Colonic mucosa (tissue), 4 donors: Measurements from ENCODE around the gene R3HDM2. TPM values are rescaled to one million over a fixed set of nuclear protein-coding genes. Genes with fewer than 3 reads are reported as not detected.

Experiments used
- DNase-seq: peaks from one replicate; pipeline ENCODE4 v3.0.0-alpha.2; 2020
- H3K27ac ChIP-seq: fragments of 200-600 bp; one replicate; pipeline ENCODE4 v1.8.0; 2021
- H3K27me3 ChIP-seq: fragments of 200-600 bp; one replicate; pipeline ENCODE4 v1.8.0; 2021
- H3K36me3 ChIP-seq: fragments of 200-600 bp; one replicate; pipeline ENCODE4 v1.8.0; 2021
- H3K4me1 ChIP-seq: fragments of 200-600 bp; one replicate; pipeline ENCODE4 v1.8.0; 2021; ENCODE audit warnings: mild to moderate bottlenecking
- H3K4me3 ChIP-seq: fragments of 200-600 bp; one replicate; pipeline ENCODE4 v1.8.0; 2021
- H3K9ac ChIP-seq, 2 donors: one replicate each; pipeline ENCODE4 v1.7.0; 2013; ENCODE audit warnings: control low read depth in 2 of 2, low read depth in 2 of 2, low read length in 2 of 2
- H3K9me3 ChIP-seq: fragments of 200-600 bp; one replicate; pipeline ENCODE4 v1.8.0; 2021
- CTCF ChIP-seq: fragments of 200-600 bp; IDR thresholded peaks from one replicate; pipeline ENCODE4 v1.8.0; 2022; ENCODE audit warnings: antibody characterized with exemption, mild to moderate bottlenecking
- intact Hi-C: fragments of 100-400 bp; cut with DNase I; formaldehyde crosslinking; loops from one replicate; pipeline ENCODE4 v1.14.1; 2022
- total RNA-seq, 2 donors: library from RNA; stranded (reverse); fragmentation: NEBNext Ultra II Directional in 1 of 2; extraction: Animal tissue kit (Norgen Biotek cat#: 25700) in 1 of 2; gene quantifications; one replicate each; pipeline ENCODE4 v1.2.1, GENCODE V29; 2021
- donor health status: healthy.
- donor health status: DM: no; HTN: no; CAD: no.
- donor health status: DM: no; HTN: no; CAD: no.

The R3HDM2 gene
- total RNA-seq, 2 donors from 2014 or later, result 41.0 to 60.4 TPM

- H3K4me1 ChIP-seq, result peaks cover 30% of the 10 kb centered on the region
- TF ChIP-seq CTCF, result peak; percentile 80
- H3K9ac ChIP-seq, result peak overlapping the region in 1 of 2 donors; percentile 24
- H3K27ac ChIP-seq, result no peak overlapping the region
- H3K36me3 ChIP-seq, result no peaks in the 10 kb centered on the region
- H3K27me3 ChIP-seq, result peaks cover 46% of the 10 kb centered on the region
- intact Hi-C loops, result no loop called here
- H3K4me3 ChIP-seq, result peak overlapping the region; percentile 30
- peak; percentile 88 for DNase-seq
- H3K9me3 ChIP-seq, result no peaks in the 10 kb centered on the region
These were observed 187.1 kb downstream of the R3HDM2 start for GRCh38 chr12:57243521-57244311.

DNA sequence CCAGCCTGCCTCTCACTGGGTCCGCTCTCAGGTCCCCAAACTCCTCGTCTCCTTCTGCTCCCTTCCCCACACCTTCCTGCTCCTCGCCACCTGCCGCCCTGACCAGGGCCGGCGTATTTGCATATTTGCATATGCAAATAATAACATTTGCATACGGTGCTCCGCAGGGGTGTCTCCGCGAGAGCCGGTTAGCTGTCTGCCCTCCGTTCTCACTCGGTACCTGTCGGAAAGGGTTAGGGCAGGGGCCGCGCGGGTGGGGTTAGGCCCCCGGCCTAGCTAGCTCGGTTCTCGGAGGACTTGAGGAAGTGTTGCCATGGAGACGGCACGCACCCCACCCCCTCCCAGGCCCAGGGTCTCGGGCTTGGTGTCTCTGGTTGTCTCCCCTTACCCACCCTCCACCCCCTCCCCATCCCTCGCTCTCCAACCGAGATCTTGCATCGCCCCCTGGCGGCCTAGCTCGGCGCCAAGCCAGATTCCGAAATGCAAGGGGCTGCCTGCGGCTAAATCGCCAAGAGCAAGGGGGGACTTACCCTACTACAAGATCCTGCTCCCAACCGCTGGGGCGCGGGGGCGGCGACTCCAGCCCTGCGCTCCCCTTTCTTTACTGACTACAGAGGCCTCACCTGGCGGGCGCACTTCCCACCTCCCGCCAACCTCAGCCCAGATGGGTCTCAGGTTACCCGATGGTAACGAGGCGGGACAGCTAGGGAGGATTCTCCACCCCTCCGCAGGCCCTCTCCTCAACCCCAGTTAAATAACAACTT lies 188.0 kb downstream of the R3HDM2 start:
- DNase-seq, result peak; percentile 72
- TF ChIP-seq CTCF, result peak; percentile 46
- Histone ChIP-seq H3K36me3 (no peaks in the 10 kb centered on the region), H3K27ac (no peak overlapping the region), H3K4me3 (peak overlapping the region; percentile 30), H3K9ac (peak overlapping the region in 1 of 2 donors; percentile 16), H3K4me1 (peaks cover 38% of the 10 kb centered on the region), H3K27me3 (peaks cover 54% of the 10 kb centered on the region), H3K9me3 (no peaks in the 10 kb centered on the region)
- intact Hi-C loops, result no loop called here

- peaks cover 60% of the 10 kb centered on the region for H3K27me3 ChIP-seq
These were observed 188.5 kb downstream of the R3HDM2 start for GRCh38 chr12:57242329-57242690.

DNA sequence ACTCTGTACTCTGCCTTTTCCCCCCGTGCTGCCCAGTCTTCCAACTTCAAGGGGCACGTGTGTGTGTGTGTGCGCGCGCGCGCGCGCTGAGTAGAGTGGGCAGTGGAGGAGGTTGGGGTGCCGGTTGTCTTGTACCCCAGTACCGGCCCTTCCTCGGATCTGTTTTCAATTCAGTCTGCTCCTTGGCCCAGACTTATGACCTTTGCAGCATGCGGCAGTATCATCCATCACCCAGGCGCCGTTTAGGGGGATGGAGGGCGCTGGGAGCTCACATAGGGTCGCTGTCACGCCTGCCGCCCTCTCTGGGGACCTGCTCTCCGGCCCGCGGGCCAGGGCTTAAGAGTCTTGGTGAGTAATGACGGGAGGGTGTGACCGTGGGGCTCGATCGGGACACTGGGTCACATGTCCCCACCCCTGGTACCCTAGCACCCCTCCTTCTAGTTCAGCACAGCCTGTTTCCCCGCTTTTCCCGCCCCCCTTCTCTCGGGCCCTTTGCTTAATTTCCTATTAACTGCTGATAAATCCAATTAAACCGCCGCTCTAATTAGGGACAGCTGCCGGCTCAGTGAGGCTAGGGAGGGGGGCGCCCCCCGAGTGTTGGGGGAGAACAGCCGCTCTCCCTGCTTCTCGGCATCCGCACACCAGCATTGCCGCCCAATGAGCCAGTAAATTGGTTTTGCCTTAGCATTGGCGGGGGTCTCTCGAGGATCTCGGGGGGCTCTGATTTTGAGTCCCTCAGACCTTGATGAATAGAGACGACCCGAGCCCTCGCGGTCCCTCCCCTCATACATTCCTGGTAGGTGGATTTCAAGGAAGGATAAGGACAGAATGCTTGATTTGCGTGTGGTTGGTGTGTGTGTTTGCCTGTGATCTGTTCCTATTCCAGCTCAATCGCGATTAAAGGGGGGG lies 189.2 kb downstream of the R3HDM2 start:
- Histone ChIP-seq H3K9me3 (no peaks in the 10 kb centered on the region), H3K4me3 (no peak overlapping the region), H3K9ac (no peak overlapping the region), H3K27ac (no peak overlapping the region), H3K27me3 (peaks cover 66% of the 10 kb centered on the region), H3K36me3 (no peaks in the 10 kb centered on the region), H3K4me1 (peaks cover 39% of the 10 kb centered on the region)
- no peak for TF ChIP-seq CTCF
- no peak for DNase-seq
- intact Hi-C loops, result no loop called here

More at GRCh38 chr12:57242329-57242690, 188.5 kb downstream of the R3HDM2 start:
- H3K36me3 ChIP-seq, result no peaks in the 10 kb centered on the region
- H3K9ac ChIP-seq, result no peak overlapping the region
- no peak overlapping the region for H3K27ac ChIP-seq
- H3K4me1 ChIP-seq, result peaks cover 39% of the 10 kb centered on the region
- no peak for TF ChIP-seq CTCF
- no peaks in the 10 kb centered on the region for H3K9me3 ChIP-seq
- DNase-seq, result no peak
- H3K4me3 ChIP-seq, result no peak overlapping the region
- intact Hi-C loops, result no loop called here

DNA sequence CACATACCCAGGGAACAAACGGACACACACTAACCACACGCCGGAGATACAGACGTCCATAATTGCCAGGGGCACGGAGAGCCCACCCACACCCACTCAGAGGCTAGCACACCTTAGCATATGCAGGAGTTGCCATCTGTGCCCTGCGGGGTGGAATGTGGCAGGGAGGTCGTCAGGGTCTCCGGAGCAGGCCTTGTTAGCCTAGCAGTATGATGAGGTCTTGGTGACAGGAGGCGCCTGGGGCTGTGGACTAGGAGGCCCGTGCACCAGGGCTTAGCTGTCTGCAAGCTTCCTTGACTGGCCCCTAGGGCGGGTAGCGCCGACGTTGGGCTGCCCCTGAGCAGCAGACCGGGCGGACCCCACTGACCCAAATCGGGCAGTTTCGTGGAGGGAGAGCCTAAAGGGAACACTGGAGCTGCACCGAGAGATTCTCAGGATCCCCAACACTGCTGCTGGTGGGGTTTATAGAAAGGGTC lies 189.9 kb downstream of the R3HDM2 start:
- H3K9ac ChIP-seq, result peak overlapping the region; percentile 19 to 47
- no peak for TF ChIP-seq CTCF
- no peak overlapping the region for H3K27ac ChIP-seq
- no peaks in the 10 kb centered on the region for H3K9me3 ChIP-seq
- DNase-seq, result no peak
- no peaks in the 10 kb centered on the region for H3K36me3 ChIP-seq
- intact Hi-C loops, result no loop called here
- H3K4me1 ChIP-seq, result peaks cover 39% of the 10 kb centered on the region
- H3K4me3 ChIP-seq, result no peak overlapping the region
- H3K27me3 ChIP-seq, result peaks cover 73% of the 10 kb centered on the region
